ENCODE results near the gene FUBP3. TPM values are rescaled to one million over a fixed set of nuclear protein-coding genes. Genes with fewer than 3 reads are reported as not detected.

Gene FUBP3
- total RNA-seq, 1 experiment from 2014 or later: 78.6 TPM

DNA sequence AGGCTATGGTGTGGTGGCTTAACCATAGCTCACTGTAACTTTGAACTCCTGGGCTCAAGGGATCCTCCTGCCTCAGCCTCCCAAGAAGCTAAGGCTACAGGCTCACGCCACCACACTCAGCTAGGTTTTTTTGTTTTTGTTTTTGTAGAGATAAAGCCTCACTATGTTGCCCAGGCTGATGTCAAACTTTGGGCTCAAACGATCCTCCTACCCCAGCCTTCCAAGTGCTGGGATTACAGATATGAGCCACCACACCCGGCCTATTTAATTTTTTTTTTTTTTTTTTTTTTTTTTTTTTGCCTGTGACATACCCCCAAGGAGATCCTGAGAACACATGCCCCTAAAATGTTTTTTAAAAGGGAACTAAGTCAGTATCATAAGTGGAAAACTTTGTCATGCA is 10.4 kb downstream of the FUBP3 start:
- no peaks in the 10 kb centered on the region for H3K4me1 Mint-ChIP-seq
- Histone ChIP-seq H3K79me1 (ENCODE audit: insufficient read depth, low read depth, low read length, poor library complexity, severe bottlenecking) (peaks cover 10% of the 10 kb centered on the region), H3K27ac (ENCODE audit: insufficient read length, low read depth, low read length) (no peak overlapping the region), H4K8ac (replicated peaks; ENCODE audit: insufficient read length, low read depth, low read length) (no peak overlapping the region), H3K23me2 (ENCODE audit: insufficient read length, low read depth, low read length, poor library complexity, severe bottlenecking) (no peaks in the 10 kb centered on the region), H3K9ac (ENCODE audit: extremely low read depth, insufficient read length, low read length) (no peak overlapping the region), H4K5ac (ENCODE audit: insufficient read length, low read depth, low read length) (no peak overlapping the region), H2BK20ac (ENCODE audit: low read depth, low read length, poor library complexity, severe bottlenecking) (no peak overlapping the region), H4K20me1 (ENCODE audit: control insufficient read depth, insufficient read depth, insufficient read length) (no peaks in the 10 kb centered on the region), H3K9me3 (ENCODE audit: control insufficient read depth, low read depth, low read length) (no peaks in the 10 kb centered on the region), H2BK15ac (ENCODE audit: low read depth, low read length) (no peak overlapping the region), H3K4me2 (ENCODE audit: insufficient read depth, insufficient read length, low read length) (no peak overlapping the region), H3K56ac (ENCODE audit: insufficient read length, low read depth, low read length) (no peak overlapping the region), H2BK5ac (ENCODE audit: insufficient read length, low read length) (no peak overlapping the region), H3K23ac (ENCODE audit: insufficient read length, low read depth, low read length) (no peak overlapping the region), H3K18ac (ENCODE audit: insufficient read length, low read depth, low read length) (no peak overlapping the region), H3K4me1 (ENCODE audit: insufficient read depth, low read length) (no peaks in the 10 kb centered on the region), H3T11ph (ENCODE audit: low read length) (no peak overlapping the region), H3K27me3 (ENCODE audit: insufficient read depth, low read length) (no peaks in the 10 kb centered on the region), H3K4ac (ENCODE audit: low read depth, low read length) (no peak overlapping the region), H2AFZ (ENCODE audit: low read length) (no peak overlapping the region), H3K14ac (ENCODE audit: insufficient read depth, low read length) (no peak overlapping the region), H3K79me2 (ENCODE audit: insufficient read depth, low read length) (peaks cover 33% of the 10 kb centered on the region; the same call in 1 of the 2 replicates), H2AK5ac (ENCODE audit: insufficient read length, low read length) (no peak overlapping the region), H2BK12ac (ENCODE audit: insufficient read length, low read depth, low read length) (no peak overlapping the region), H4K91ac (ENCODE audit: insufficient read length, low read depth, low read length) (no peak overlapping the region), H2BK120ac (ENCODE audit: low read depth, low read length, poor library complexity, severe bottlenecking) (no peak overlapping the region)
- H3K27me3 Mint-ChIP-seq (ENCODE audit: low read depth): no peaks in the 10 kb centered on the region
- TF ChIP-seq, protein P1, sequence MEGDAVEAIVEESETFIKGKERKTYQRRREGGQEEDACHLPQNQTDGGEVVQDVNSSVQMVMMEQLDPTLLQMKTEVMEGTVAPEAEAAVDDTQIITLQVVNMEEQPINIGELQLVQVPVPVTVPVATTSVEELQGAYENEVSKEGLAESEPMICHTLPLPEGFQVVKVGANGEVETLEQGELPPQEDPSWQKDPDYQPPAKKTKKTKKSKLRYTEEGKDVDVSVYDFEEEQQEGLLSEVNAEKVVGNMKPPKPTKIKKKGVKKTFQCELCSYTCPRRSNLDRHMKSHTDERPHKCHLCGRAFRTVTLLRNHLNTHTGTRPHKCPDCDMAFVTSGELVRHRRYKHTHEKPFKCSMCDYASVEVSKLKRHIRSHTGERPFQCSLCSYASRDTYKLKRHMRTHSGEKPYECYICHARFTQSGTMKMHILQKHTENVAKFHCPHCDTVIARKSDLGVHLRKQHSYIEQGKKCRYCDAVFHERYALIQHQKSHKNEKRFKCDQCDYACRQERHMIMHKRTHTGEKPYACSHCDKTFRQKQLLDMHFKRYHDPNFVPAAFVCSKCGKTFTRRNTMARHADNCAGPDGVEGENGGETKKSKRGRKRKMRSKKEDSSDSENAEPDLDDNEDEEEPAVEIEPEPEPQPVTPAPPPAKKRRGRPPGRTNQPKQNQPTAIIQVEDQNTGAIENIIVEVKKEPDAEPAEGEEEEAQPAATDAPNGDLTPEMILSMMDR (conservative IDR thresholded peaks at IDR 0.05): no peak
- DNase-seq: no peak
- no peak overlapping the region; a peak in 3 of 7 replicates for H3K27ac Mint-ChIP-seq
- H3K36me3 Mint-ChIP-seq (ENCODE audit: insufficient read depth in 1 of 3, low read depth in 3 of 3): peaks cover 2 to 13% (median 8%) of the 10 kb centered on the region in 3 experiments; a peak in 6 of 7 replicates
- H3K9me3 Mint-ChIP-seq: no peaks in the 10 kb centered on the region
- H3K4me3 Mint-ChIP-seq: no peak overlapping the region
- no CpG with 5 or more reads among the region's 3 CpGs for WGBS (ENCODE audit: extremely low coverage, insufficient read length, low lambda C conversion rate)

Data from H9 (cell line).